NOMO-1 treated with dmso at 0.1 percent for 144 hours (cell line): ENCODE data around the gene MEGF11.

Experiments
- DNase-seq: peaks from one replicate; lab custom pipeline; 2025; ENCODE audit not compliant: unreplicated experiment; lab: John Stamatoyannopoulos, UW

Gene MEGF11

DNA sequence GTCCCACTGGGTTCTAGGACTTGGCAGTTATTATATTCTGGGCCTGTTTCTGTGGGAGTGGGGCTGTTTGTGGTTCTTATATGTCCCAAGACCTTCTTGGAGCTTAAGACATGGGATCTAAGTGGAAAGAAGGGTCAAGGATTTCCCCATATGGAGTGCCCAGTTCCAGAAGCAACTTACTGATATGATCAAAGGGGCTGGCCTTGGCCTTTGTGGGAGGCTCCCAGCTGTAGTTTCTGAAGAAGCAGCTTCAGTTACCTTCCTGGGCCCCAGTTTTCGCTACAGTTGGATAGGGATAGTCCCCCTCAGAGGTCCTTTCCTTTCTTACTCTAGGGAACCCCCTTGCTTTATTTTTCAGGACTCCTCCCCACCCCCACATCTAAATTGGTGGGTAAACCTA lies 328.2 kb downstream of the MEGF11 start:
- DNase-seq, result no peak

DNA sequence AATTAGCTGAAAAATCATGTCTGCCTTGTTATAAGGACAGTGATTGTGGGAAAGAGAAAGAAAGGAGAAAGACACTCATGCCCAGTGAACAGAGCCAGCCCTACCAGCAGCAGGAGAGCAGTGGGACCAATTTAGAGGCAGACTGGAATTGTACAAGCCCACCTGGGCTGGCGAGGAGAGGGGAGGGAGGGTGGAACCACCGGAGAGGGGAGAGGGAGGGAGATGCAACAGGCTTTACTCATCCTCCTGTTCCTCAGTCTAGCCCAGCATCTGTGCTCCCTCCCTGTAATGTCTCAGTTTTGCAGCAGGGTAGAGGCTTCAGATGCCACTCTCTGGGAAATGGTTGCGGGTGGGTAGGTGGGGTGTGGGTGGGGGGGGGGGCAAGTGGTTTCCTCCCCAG lies 329.5 kb downstream of the MEGF11 start:
- no peak for DNase-seq

DNA sequence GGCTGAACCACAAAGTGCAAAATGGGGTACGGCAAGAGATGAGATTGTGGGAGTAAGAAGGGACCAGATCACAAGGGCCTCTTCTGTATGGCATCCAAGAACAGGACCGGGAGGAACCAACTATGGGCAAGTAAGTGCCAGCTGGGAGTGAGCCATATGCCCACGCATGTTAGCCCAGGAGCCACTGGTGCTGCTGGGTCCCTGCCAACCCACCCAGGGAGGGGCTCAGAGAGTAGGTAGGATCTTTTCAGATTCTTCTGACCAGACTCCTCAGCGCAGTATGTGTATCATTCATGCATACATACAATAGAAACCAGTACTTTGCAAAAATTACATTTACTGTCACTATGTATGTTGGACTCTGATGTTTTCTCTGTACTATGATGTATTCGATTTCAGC lies 330.3 kb downstream of the MEGF11 start:
- no peak for DNase-seq

DNA sequence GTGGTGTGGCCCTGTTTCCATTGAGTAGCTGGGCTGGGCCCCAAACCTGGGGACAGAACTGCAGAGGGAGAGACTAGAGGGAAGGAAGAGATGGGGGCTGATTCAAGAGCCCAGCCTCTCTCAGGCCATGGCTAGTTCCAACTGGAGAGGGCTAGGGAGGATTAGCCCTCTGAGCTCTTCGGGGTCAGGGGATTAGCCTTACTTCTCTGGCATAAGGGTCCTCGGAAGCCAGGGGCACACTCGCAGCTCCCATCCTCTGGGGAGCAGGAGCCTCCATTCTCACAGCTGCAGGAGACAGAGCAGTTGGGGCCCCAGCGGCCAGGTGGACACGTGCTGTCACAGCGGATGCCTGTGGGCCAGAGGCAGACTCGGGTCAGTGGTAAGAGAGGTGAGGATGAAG lies 330.9 kb downstream of the MEGF11 start:
- no peak for DNase-seq

DNA sequence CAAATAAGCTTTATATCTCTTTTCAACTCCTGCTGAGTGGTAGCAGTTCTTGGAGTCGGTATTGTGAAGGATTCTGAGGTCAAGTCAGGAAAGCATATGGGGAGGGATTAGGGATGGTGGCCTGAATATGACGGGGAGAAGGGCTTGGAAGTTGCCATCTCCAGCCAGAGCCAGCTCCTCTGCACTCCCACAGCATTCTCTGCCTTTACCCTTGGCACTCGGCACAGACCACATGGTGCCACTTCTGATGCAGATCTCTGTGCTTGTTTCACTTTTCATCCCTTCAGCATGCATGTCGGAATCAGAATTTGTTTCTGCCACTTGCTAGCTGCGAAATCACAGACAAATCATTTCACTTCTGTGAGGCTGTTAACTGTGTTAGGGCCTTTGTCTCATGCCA lies 331.8 kb downstream of the MEGF11 start:
- no peak for DNase-seq

DNA sequence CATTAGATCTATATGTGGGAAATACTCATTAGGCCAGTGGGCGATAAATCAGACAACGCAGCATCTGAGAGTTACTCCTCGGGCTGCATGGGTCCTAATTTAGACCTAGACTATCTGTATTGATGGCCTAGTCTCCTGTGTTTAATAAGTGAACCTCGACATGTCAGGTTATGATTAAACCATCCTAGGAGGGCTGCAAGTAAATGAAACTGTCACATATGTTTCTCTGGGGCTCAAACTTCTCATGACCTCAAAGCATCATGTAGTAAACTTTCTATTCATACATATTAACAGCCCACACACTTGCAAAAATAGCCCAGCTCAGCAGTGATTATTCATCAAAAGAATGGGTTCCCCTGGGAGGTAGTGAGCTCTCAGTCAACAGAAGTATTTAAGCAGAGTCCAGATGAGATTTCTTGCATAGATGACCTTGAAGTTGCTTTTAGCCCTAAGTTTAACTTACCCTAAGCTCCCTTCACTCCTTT lies 332.7 kb downstream of the MEGF11 start:
- DNase-seq, result no peak

DNA sequence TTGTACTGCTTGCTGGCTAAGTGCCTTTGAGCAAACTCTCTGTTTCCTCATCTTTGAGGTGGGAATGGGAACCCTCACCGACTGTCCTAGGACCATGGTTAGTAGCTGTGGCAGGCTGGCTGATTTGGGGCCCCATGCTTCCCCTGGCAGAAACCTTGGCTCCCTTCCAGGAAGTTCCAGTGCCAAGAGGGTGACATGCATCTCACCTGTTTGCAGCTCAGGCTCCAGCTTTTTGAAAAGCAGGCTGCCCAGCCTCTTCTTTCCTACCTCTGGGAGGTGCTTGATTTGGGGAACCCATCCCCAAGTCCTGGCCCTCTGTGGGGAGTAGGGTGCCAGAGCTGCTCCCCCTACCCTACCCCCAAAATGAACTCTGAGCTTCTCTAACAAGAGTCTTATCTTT lies 333.4 kb downstream of the MEGF11 start:
- no peak for DNase-seq

DNA sequence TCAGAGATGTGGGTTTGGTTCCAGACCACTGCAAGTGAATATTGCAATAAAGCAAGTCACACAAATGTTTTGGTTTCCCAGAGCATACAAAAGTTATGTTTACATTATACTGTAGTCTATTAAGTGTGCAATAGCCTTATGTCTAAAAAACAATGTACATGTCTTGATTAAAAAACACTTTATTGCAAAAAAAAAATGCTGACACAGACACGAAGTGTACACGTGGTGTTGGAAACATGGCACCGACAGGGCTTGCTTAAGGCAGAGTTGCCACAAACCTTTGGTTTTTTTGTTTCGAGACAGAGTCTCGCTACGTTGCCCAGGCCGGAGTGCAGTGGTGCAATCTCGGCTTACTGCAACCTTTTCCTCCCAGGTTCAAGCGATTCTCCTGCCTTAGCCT lies 334.2 kb downstream of the MEGF11 start:
- no peak for DNase-seq

DNA sequence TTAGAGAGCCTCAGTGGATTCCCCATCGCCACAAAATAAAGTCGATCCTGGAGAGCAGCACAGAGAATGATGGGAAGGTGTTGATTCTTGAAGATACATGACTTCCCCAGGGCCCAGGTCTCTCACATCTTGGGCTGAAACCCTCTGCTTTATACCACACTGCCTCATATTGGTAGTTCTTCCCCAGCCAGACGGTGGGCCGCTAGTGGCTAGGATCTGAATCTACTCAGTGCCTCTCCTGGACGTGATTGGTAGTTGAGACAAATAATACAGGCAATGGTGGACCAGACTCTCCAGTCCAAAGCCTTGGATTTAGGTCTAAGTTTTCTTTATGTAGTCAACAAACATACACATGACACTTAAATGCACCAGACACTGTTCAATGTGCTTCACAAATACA lies 334.6 kb downstream of the MEGF11 start:
- no peak for DNase-seq

DNA sequence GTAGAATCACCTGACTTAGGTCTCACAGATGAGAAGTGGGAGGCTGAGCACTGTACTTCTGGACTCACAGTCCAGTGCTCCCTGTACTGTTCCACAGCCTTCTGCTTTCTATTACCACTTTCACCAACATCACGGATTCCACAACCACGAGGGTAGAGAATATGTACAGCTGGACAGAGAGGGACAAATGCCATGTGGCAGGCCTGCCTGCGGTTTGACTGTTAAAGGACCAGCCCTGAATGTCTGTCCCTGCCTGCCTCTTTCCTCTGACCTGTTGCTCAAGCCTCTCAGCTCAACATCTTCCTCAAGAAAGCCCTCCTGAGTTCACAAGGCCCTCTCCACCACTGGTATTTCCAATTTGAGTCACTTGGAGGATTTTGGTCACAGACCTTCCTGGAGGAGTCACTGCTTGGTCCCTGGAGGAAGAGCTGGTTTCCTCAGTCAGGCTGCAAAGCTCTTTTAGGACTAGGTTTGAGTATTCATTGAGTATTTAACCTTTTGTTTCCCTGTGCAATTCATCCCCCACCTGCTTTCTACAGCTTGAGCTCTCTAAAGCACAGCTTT lies 335.1 kb downstream of the MEGF11 start:
- no peak for DNase-seq

DNA sequence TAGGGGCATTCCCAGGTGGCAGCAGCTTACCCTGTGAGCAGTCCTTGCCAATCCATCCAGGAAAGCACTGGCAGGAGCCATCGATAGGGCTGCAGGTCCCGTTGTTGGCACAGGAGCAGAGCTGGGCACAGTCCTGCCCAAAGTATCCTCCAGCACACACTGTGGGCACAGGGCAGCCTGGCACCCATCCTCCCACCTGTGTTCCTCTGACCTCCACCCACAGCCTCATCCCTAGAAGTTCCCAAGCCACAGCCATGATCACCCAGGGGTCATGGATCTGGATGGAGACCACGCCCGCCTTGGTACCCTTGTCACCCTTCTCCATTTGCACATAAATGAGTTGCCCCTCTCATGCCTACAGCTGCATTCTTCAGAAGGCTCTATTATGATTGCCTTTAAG lies 335.6 kb downstream of the MEGF11 start:
- no peak for DNase-seq

DNA sequence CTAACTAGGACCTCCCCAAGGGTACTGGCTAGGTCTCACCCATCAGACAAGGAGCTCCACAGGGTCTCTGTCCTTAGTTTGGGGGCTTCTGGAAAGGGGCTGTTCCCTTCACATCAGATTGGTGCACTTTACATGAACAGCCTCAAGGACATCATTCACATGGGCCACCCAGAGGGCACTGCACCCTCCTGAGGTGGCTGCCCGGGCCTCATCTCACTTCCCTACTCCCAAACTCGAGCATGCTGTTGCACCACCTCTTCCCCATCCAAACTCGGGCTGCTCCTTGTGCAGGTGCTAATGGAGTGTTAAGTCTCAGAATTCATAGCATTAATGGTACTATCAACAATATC lies 336.2 kb downstream of the MEGF11 start:
- no peak for DNase-seq

DNA sequence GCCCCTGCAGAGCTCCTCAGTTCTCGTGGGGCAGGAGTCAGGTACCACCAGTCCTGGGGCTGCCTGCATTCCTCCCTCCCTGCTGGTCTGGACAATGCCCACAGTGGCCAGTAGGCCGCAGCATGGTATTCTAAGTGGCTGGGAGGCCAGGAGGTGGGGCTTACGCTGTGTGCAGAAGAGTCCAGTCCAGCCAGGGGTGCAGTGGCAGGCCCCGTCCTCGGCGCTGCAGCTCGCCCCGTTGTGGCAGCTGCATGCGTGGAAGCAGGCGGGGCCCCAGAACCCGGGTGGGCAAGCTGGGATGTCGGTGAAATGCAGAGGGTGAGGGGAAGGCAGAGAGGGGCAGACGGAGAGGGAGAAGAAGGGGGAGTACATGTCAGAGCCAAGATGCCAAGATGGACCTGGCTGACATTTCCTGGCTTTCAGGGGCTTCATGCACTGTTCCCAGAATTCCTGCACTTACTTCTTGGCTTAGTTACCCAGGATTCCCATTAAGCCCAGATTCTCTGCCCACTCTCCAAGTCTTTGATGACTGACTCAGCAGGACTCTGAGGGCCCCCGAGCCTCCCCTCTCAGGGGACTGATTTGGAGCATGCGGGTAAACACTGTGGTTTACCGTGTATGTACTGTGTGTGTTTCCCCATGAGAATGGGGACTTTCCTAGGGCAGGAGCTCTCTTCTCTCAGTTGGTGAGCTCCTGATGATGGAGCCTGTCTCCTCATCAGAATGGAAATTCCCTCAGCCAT lies 336.7 kb downstream of the MEGF11 start:
- DNase-seq, result no peak

DNA sequence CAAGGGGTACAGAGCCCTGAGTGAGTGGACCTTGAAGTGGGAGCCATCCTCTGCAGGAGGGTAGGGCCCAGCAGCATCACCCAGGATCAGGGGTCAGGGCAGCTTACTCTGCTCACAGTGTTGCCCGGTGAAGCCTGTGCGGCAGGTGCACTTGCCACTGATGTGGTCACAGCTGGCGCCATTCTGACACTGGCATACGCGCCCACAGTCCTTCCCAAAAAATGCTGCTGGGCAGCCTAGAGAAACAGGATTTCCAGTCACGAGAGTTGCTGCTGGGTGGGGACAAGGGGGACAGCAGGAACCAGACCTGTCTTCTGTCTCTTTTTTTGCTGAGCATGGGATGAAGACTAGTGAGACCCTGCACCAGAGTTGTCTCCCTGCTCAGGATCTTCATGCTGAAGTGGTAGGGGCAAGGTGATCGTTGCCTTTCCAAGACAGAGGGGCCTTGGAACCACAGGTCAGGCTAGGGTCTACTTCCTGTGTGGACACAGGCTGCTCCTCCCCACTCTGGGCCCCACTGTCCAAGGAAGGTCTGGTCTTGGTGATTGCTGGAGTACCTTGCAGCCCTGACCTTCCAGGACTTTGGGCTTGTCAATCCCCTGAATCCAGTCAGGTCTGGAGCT lies 337.4 kb downstream of the MEGF11 start:
- DNase-seq, result no peak

DNA sequence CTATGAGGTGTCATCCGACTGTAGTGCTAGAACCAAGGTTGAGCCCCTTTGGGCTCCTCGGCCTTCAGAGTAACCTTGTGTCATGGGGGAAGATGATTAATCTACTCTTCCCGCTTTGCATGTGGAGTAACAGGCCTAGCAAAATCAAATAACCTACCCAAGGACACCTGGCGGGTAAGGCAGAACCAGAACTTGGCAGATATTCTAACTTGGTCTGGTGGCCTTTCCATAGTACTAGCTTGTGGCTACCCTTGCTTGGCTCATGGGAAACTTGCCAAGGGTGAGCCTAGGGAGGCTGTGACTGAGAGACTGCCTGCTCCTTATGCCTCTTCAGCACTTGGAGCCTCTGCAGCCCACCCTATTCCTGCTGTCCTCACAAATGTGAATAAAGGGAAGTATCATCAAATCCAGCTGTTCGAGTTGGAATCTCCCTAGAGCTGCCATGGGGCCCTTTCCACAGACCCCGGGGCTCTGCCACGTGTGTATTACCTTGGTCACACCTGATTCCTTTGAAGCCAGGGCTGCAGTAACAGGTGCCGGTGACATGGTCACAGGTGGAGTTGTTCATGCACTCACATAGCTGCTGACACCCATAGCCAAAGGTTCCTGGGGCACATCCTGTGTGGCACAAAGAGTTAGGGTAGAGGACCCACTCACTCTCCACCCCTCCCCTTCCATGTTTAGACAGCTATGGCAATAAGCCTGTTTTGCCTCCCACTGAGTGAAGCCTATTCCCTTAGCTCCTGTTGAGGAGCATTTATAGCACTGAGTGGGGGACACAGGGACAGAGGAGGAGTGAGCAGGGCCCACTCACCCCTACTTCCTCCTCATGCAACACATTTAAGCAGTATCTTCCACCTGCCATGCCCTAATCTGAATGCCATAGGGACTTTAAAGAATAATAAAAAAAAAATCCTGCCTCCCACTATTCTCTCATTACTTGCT lies 338.3 kb downstream of the MEGF11 start:
- DNase-seq, result no peak

DNA sequence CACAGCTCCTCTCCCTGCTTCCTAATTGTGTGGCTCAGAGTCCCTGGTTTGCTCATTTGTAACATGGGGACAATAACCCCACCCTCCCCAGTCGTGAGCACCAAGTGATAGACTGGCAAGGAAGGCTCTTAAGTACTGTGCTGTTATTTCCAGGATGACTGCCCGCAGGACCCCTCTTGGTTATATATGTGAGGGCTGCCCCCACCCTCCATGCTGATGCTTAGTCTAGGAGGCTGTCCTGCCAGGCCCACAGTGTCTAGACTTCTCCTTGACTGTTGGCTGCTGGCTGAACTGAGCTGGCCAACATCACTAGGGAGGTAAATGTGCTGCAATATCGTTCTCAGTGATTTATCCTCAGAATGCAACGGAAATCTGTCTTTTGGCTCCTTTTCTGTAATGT lies 339.2 kb downstream of the MEGF11 start:
- DNase-seq, result no peak

DNA sequence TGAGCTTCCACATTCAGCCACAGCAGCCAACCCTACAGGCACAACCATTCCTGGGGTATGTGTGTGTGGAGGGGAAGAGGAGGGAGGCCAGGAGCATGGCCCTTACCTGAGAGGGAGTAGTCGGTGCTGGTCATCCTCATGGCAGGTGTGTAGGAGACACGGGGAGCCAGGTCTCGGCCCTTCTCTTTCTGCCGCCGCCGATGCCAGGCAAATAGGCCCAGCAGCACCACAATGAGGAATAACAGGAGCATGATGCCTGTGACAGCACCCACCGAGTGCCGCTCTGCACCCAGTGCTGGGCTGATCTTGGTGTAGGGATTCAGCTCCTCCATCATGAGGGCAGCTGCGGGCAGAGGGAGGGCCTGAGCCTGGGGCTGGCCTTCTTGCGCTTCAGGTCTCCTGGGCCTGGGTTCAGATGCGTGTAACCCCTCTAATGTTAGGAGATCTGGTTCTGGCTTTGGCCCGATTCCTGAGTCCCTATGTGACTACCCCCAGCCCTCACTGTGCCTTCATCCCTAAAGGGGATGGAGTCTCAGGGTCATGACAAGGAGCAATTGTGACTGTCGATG lies 339.8 kb downstream of the MEGF11 start:
- no peak for DNase-seq

DNA sequence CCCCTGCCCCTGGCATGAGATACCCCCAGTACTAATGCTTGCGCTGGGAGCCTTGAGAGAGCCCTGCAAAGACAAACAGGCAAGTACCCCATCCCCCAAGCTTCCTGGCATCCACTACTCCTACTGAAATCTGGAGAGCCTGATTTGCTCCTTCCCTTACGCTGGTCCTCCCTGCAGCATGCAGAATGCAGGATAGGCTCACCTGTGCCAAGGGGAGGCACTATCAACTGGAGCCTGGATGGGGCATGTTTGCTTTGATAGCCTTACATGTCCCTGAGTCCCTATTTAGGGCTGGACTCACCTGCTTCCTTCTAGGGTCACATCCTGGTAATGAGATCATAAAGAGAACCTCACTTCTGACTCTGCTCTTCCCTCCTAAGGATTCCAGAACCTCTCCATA lies 341.3 kb downstream of the MEGF11 start:
- no peak for DNase-seq

DNA sequence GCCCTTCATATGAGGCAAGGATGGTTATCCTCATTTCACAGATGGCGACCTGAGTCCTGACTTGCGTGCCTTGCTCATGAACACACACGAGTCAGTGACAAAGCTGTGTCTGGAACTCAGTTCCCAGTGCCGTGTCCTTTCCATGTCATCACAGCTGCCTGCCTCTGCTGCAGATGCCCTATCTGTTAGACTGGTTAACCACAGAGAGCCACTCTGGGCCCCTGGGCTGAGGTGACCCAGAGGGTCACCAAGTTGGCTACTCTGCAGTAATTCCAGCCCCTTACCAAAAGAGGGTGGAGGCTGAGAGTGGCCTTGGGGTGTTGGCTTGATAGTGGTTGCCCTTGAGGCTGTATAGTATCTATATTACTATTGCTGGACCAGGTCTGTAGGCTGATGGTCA lies 343.2 kb downstream of the MEGF11 start:
- no peak for DNase-seq

DNA sequence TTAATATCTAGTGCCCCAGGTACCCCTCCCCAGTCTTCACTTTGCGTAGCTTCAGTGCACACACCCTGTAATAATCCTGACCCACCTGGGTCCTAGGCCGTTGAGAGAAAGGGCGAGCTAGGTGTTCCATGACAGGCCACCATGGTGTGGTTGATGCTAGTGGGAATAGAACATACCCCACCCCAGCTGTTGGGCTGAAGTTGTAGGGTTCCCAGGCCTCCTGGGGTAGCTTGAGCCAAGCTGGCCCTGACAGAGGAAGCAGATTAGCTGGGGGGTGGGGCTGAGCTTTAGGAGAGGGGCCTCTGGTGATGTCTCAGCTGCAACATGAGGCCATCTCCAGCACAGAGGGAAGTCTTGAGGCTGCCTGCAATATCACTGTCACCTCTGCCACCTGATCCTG lies 343.7 kb downstream of the MEGF11 start:
- DNase-seq, result no peak

DNA sequence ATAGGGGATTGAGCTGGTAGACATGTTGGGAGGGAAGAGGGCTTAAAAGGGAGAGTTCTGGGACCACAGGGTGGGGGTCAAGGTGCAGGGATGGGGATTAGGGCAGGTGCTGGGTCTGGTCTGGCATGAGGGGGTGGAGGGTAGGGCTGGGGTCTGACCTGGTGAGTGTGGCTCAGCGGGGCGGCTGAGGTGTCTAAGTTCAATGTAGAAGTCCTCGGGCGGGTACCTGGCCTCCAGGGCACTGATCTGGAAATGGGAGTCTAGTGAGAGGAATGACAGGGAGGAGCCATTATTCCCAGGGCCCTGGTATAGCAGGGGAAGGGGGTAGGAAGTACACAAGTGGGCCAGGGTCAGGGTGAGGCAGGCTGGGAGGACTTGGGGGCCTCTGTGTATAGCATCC lies 344.7 kb downstream of the MEGF11 start:
- no peak for DNase-seq
